NCI-H1092 treated with DMSO at 0.1 percent for 48 hours (cell line): ENCODE results near the gene NDST1.

Source experiments
- DNase-seq: peaks from one replicate; lab custom pipeline; 2025; lab: John Stamatoyannopoulos, UW

Gene NDST1

DNA sequence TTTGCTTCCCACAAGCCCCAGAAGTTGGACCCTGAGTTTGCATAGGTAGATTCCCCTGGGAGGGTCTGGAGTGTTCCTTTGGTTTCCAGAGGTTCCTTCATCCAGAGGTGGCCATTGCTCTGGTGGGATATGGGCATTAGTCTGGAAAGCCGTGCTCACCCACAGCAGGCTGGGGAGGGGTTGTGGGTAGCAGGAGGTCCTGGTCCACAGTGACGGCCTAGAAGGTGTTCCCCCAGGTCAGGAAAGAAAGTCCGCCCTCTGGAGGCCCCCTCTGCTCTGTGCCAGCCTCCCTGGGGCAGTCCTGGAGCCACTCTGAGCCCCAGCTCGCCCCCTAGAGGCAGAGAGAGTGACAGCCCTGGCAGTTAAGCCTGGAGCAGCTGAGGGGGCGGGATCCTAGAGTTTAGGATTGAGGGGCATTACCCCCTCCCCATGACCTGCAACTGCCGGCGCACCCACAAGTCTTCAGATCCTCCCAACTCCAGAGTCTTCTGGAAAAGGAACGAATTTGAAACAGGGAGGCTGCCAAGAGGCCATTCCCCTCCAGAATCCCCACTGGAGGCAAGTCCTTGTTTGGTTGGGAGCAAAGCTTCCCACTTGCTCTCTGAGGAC lies 36.8 kb downstream of the NDST1 start:
- peak; percentile 27 for DNase-seq

GRCh38 chr5:150545246-150545645 lies 37.3 kb downstream of the NDST1 start:
- no peak for DNase-seq

GRCh38 chr5:150548123-150548522 lies 40.2 kb downstream of the NDST1 start:
- DNase-seq, result no peak

DNA sequence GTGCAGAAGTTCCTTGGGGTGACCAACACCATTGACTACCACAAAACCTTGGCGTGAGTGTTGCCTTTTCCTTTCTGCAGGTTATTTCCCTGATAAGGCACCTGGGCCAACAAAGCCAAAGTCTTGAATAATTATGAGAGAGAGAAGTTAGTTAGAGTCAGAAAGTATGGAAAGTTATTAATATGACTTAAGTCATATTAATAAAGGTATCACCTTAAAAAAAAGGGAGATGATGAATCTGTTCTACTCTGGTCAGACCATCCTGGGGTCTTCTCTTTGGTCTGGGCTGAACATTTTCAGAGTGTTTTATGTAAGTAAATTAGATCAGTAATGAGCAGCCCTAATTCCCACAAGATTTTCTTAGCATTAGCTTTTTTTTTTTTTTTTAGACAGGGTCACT lies 41.8 kb downstream of the NDST1 start:
- no peak for DNase-seq

DNA sequence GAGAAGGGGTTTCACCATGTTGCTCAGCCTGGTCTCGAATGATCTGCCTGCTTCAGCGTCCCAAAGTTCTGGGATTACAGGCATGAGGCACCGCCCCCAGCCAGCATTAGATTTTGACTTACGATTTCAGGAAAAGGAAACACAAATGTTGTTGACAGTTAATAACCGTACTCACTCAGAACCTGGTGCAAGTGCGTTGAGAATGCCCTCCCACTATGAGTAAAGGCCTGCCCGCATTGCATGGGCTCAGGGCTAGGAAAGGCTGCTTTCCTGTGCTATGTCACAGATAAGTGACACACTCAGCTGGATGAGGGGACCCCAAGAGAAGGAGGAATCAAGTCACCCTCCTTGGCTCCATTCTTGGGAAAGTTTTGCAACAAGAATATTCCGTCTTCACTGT lies 42.4 kb downstream of the NDST1 start:
- no peak for DNase-seq

- DNase-seq, result no peak
These were observed 43.1 kb downstream of the NDST1 start for GRCh38 chr5:150551066-150551465.

DNA sequence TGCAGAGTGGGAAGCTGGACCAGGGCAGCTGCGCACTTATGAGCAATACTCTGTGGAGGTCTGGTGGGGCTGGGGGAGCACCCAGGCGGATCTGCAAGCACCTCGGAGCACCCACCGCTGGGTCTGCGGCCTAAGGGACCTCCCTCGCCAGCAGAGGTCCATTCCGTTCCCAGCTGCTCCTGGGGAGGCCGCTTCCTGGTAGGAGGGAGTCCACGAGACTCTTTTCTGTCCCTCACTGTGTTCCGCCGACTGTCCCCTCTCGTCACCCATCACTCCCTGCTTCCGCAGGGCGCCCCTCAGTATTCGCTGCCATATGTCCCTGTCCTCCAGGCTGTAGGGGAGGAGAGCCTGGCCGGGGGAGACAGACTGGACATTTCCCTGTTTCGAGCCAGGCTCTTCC lies 45.5 kb downstream of the NDST1 start:
- no peak for DNase-seq

GRCh38 chr5:150553911-150554310 lies 46.0 kb downstream of the NDST1 start:
- DNase-seq, result no peak

DNA sequence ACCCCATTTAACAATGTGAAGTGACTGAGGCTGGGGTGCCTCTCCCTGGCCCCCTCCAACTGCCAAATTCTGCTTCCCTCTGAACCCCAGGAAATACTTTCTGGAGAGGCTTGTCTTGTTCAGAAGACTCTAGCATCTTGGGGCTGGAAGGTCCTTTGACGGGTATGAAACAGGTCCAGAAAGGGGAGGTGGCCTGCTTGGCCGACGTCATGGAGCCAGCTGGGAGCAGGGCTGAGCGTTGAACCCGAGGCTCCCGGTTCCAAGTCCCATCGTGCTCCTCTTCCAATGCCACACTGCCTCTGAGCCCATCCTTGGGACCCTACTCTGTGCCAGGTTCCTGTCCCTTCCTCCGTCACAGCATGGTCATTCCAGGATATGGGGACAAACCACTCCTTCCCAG lies 46.9 kb downstream of the NDST1 start:
- DNase-seq, result no peak

- DNase-seq, result no peak
These were observed 48.2 kb downstream of the NDST1 start for GRCh38 chr5:150556106-150556505.

- DNase-seq, result peak; percentile 28
These were observed 49.1 kb downstream of the NDST1 start for GRCh38 chr5:150556859-150557508.

DNA sequence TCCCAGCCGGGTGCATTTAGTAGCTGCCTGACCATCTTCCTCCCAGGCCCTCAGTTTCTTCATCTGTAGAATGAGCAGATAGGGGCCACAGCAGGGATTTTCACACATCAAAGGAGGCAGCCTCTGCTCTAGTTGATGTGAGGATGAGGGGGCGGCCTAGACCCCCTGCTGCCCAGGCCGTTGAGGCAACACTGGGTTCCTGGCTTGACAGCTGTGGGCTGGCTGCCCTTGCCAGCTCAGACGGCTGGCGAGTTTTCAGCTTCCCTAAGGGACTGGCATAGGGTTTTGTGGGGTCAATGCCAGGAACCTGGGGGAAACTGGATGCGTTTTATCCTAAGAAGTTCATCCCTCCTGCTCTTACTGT lies 49.6 kb downstream of the NDST1 start:
- peak; percentile 30 for DNase-seq

GRCh38 chr5:150558088-150558621 lies 50.2 kb downstream of the NDST1 start:
- no peak for DNase-seq

DNA sequence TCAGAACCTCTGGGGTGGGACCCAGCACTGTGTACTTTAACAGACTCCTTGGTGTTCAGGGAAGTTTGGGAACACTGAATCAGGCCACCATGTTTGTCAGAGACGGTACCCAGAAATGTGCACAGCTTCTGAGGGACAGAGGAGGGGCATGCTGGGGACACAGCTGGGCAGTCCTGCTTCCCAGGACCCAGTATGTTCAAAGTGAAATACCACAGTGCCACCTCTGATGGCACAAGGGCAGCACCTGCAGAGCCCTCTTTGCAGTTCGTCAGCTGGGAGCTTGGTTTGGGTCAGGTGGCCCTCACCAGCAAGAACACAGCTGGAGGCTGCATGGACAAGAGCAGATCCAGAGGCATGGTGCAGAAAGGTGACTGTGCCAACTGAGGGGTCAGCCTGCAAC lies 51.2 kb downstream of the NDST1 start:
- no peak for DNase-seq

GRCh38 chr5:150559701-150560100 lies 51.8 kb downstream of the NDST1 start:
- DNase-seq, result no peak

GRCh38 chr5:150560401-150561191 lies 52.7 kb downstream of the NDST1 start:
- peak; percentile 58 for DNase-seq

DNA sequence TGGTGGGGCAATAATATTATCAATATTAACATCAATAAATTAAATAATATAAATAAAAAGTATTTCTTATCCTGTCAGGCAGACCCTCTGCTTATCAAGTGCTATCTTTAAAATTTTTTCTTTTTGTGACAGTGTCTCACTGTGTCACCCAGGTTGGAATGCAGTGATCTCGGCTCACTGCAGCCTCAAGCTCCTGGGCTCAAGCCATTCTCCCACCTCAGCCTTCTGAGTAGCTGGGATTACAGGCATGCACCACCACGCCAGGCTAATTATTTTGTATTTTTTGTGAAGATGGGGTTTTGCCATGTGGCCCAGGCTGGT lies 53.2 kb downstream of the NDST1 start:
- DNase-seq, result no peak

- no peak for DNase-seq
These were observed 53.8 kb downstream of the NDST1 start for GRCh38 chr5:150561571-150562275.

DNA sequence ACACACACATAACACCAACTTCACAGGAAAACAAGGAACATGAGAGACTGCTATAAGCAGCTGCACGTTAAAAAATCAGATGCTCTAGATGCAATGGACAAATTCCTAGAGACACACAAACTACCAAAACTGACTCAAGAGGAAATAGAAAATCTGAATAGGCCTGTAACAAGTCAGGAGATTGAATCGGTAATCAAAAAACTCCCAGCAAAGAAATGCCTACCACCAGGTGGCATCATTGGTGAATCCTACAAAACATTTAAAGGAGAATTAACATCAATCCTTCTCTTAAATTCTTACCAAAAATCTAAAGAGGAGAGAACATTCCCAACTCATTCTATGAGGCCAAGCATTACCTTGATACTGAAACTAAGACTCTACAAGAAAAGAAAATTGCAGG lies 54.9 kb downstream of the NDST1 start:
- DNase-seq, result peak; percentile 2

GRCh38 chr5:150565868-150566267 lies 57.9 kb downstream of the NDST1 start:
- DNase-seq, result no peak

DNA sequence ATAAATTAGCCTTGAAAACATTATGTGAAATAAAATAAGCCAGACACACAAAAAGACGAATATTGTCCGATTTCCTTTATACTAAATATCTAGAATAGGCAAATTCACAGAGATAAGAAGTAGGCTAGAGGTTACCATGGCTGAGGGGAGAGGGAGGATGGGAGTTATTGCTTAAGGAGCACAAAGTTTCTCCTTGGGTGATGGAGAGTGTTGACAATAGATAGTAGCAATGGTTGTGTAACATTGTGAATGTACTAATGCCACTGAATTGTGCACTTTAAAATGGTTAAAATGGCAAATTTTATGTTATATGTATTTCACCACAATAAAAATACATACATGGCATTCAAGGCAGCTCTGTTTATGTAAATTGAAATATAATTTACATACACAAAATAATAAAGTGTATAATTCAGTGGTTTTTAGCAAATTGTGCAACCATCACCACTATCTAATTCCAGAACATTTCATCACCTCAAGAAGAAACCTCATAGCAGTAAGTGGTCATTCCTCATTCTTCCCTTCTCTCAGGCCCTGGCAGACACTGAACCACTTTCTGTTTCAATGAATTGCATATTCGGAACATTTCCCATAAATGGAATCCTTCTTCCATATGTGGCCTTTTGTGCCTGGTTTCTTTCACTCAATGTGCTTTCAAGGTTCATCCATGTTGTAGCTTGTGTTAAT lies 59.2 kb downstream of the NDST1 start:
- DNase-seq, result no peak

- DNase-seq, result no peak
These were observed 60.7 kb downstream of the NDST1 start for GRCh38 chr5:150568663-150569062.
